GM21723 (cell line): ENCODE measurements around the gene LRCH1.

Experiments
- ATAC-seq: cut with Tn5 transposase; IDR thresholded peaks from one replicate; pipeline ENCODE4 v1.9.1; 2021; ENCODE audit warnings: mild to moderate bottlenecking, moderate library complexity; ENCODE audit not compliant: unreplicated experiment

The LRCH1 gene

GRCh38 chr13:46609052-46609451, 56.1 kb downstream of the LRCH1 start:
- no peak for ATAC-seq

GRCh38 chr13:46609726-46610125, 56.8 kb downstream of the LRCH1 start:
- ATAC-seq, result no peak

GRCh38 chr13:46612267-46612666, 59.3 kb downstream of the LRCH1 start:
- no peak for ATAC-seq

- no peak for ATAC-seq
These were observed 60.6 kb downstream of the LRCH1 start for GRCh38 chr13:46613409-46614049.

GRCh38 chr13:46614582-46614981, 61.6 kb downstream of the LRCH1 start:
- no peak for ATAC-seq

- no peak for ATAC-seq
These were observed 63.0 kb downstream of the LRCH1 start for GRCh38 chr13:46615888-46616531.

- ATAC-seq, result no peak
These were observed 64.3 kb downstream of the LRCH1 start for GRCh38 chr13:46617229-46617721.

- no peak for ATAC-seq
These were observed 64.9 kb downstream of the LRCH1 start for GRCh38 chr13:46617885-46618284.

- ATAC-seq, result no peak
These were observed 65.8 kb downstream of the LRCH1 start for GRCh38 chr13:46618694-46619254.

- ATAC-seq, result no peak
These were observed 67.1 kb downstream of the LRCH1 start for GRCh38 chr13:46620029-46620428.

GRCh38 chr13:46620471-46620870, 67.5 kb downstream of the LRCH1 start:
- ATAC-seq, result no peak

- ATAC-seq, result no peak
These were observed 68.2 kb downstream of the LRCH1 start for GRCh38 chr13:46621133-46621532.

- no peak for ATAC-seq
These were observed 69.0 kb downstream of the LRCH1 start for GRCh38 chr13:46621792-46622629.

GRCh38 chr13:46622630-46623256, 69.8 kb downstream of the LRCH1 start:
- ATAC-seq, result no peak

- ATAC-seq, result no peak
These were observed 71.4 kb downstream of the LRCH1 start for GRCh38 chr13:46624353-46624752.

- no peak for ATAC-seq
These were observed 71.9 kb downstream of the LRCH1 start for GRCh38 chr13:46624821-46625220.

GRCh38 chr13:46627462-46627861, 74.5 kb downstream of the LRCH1 start:
- no peak for ATAC-seq

- no peak for ATAC-seq
These were observed 75.8 kb downstream of the LRCH1 start for GRCh38 chr13:46628622-46629365.

GRCh38 chr13:46629811-46630413, 76.9 kb downstream of the LRCH1 start:
- no peak for ATAC-seq
